ENCODE results near the gene CEP126.

Gene CEP126

DNA sequence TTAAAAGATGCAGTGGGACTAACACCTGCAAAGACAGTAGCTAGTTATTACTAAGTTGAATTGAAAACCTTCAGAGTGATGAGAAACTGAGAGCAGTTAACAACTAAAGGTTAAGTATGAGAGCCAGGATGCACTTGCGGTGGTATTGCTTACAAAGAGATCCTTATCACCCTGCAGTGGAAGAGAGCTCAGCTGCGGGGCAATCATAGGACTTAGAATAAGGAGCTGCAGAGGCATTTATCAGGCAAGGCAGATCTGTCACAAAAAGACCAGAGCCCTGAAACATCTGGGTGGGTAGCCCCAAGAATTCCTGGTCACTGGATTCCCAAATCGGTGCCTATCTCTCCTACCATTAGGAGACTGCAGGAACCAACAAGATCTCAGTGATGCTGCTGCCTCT is 98.1 kb downstream of the CEP126 start:
- no peaks in the 10 kb centered on the region for H3K4me1 ChIP-seq (ENCODE audit: control insufficient read depth, insufficient read depth, low read length)
- no peak overlapping the region for H3K4me3 ChIP-seq (ENCODE audit: low read depth, low read length)
- H3K36me3 ChIP-seq (ENCODE audit: control insufficient read depth in 2 of 2, insufficient read depth in 1 of 2, low read length in 2 of 2): no peaks in the 10 kb centered on the region
- TF ChIP-seq TRIM28 (IDR thresholded peaks at IDR 0.05; ENCODE audit: borderline replicate concordance, low read length) (0 out of 2 replicates have a peak, but pooled peaks have one; percentile 60), INSM2 (tag by site-specific recombination; IDR thresholded peaks at IDR 0.05) (no peak)
- POLR2A ChIA-PET: interaction anchor here (0.9 kb wide), 1 partner anchor 28 kb away, joined by 3 read pairs; no protein-coding TSS in a partner anchor
- no peaks in the 10 kb centered on the region for H3K9me3 ChIP-seq (ENCODE audit: control insufficient read depth, insufficient read depth, low read depth, low read length)
- CTCF ChIA-PET: interaction anchor here (0.5 to 10.7 kb wide), 3 partner anchors 11 to 958 kb away, joined by 3 to 196 read pairs (median 3); no protein-coding TSS in a partner anchor
- H3K27ac ChIP-seq (ENCODE audit: extremely low read depth, low read depth, low read length): no peak overlapping the region

GRCh38 chr11:102014756-102015155 is 99.9 kb downstream of the CEP126 start:
- TF ChIP-seq ZSCAN23 (tag by site-specific recombination; IDR thresholded peaks at IDR 0.05) (no peak), ZNF354C (tag by site-specific recombination; IDR thresholded peaks at IDR 0.05; ENCODE audit: borderline replicate concordance, low read depth) (no peak), ZNF37A (tag by site-specific recombination; IDR thresholded peaks at IDR 0.05) (no peak), ZNF302 (tag by site-specific recombination; IDR thresholded peaks at IDR 0.05; ENCODE audit: low read depth) (no peak), GFI1B (tag by site-specific recombination; IDR thresholded peaks at IDR 0.05) (no peak)
- Histone ChIP-seq H3K4me3 (ENCODE audit: low read depth, low read length) (no peak overlapping the region), H3K36me3 (ENCODE audit: control insufficient read depth in 2 of 2, insufficient read depth in 1 of 2, low read length in 2 of 2) (no peaks in the 10 kb centered on the region), H3K4me1 (ENCODE audit: control insufficient read depth, insufficient read depth, low read length) (no peaks in the 10 kb centered on the region), H3K27ac (ENCODE audit: extremely low read depth, low read depth, low read length) (no peak overlapping the region), H3K9me3 (ENCODE audit: control insufficient read depth, insufficient read depth, low read depth, low read length) (no peaks in the 10 kb centered on the region)
- ChIA-PET CTCF (interaction anchor here (1.5 kb wide), 1 partner anchor 9 kb away, joined by 5 read pairs; no protein-coding TSS in a partner anchor), POLR2A (no interaction called here)

DNA sequence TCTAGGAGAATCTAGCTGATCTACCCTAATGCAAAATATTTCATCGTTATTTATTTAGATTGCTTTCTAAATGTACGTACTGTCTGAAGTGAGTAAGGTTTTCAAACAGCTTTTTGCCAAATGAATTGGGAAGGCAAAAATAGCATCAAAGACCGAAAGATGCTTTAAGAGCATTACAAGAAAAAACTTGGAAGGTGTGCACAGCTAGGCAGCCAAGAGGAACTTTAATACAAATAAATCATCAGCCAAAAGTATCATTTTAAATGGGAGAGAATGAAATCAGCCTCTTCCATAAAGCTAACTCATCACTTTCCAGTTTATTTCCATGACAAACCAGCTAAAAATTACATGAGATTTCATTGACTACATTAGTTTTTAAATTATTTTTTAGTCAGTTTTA is 102.2 kb downstream of the CEP126 start:
- Histone ChIP-seq H3K27ac (ENCODE audit: extremely low read depth, low read depth, low read length) (no peak overlapping the region), H3K36me3 (ENCODE audit: control insufficient read depth in 2 of 2, insufficient read depth in 1 of 2, low read length in 2 of 2) (no peaks in the 10 kb centered on the region), H3K9me3 (ENCODE audit: control insufficient read depth, insufficient read depth, low read depth, low read length) (no peaks in the 10 kb centered on the region), H3K4me1 (ENCODE audit: control insufficient read depth, insufficient read depth, low read length) (no peaks in the 10 kb centered on the region), H3K4me3 (ENCODE audit: low read depth, low read length) (no peak overlapping the region)
- POLR2A ChIA-PET: no interaction called here
- CTCF ChIA-PET: interaction anchor here (2.0 kb wide), 1 partner anchor 9 kb away, joined by 12 read pairs; no protein-coding TSS in a partner anchor
- TF ChIP-seq ZNF555 (tag by site-specific recombination; conservative IDR thresholded peaks at IDR 0.05) (no peak), ZBTB20 (tag by site-specific recombination; IDR thresholded peaks at IDR 0.05) (no peak), ZBTB21 (tag by site-specific recombination; IDR thresholded peaks at IDR 0.05) (no peak), ATF2 (tag by site-specific recombination; IDR thresholded peaks at IDR 0.05; ENCODE audit: low read depth) (no peak), PRDM10 (tag by site-specific recombination; IDR thresholded peaks at IDR 0.05) (no peak), ZNF121 (tag by site-specific recombination; IDR thresholded peaks at IDR 0.05) (no peak), MZF1 (tag by site-specific recombination; IDR thresholded peaks at IDR 0.05; ENCODE audit: borderline replicate concordance) (no peak), KLF16 (tag by site-specific recombination; IDR thresholded peaks at IDR 0.05) (no peak), ZNF626 (tag by site-specific recombination; IDR thresholded peaks at IDR 0.05) (no peak), ZNF221 (tag by site-specific recombination; IDR thresholded peaks at IDR 0.05; ENCODE audit: borderline replicate concordance) (no peak)
- TF ChIP-seq, protein P1, sequence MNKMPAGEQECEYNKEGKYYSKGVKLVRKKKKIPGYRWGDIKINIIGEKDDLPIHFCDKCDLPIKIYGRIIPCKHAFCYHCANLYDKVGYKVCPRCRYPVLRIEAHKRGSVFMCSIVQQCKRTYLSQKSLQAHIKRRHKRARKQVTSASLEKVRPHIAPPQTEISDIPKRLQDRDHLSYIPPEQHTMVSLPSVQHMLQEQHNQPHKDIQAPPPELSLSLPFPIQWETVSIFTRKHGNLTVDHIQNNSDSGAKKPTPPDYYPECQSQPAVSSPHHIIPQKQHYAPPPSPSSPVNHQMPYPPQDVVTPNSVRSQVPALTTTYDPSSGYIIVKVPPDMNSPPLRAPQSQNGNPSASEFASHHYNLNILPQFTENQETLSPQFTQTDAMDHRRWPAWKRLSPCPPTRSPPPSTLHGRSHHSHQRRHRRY (tag by site-specific recombination; IDR thresholded peaks at IDR 0.05): no peak

All from HEK293 (cell line).